Measurements from ENCODE around the gene AKAP10.

The AKAP10 gene

GRCh38 chr17:19873346-19873745 lies 104.3 kb downstream of the AKAP10 start:
- Histone ChIP-seq H3K4me2 (ENCODE audit: low read depth, low read length, poor library complexity, severe bottlenecking) (no peak overlapping the region), H3K9me2 (replicated peaks; ENCODE audit: low read depth, low read length) (no peaks in the 10 kb centered on the region), H3K27me3 (ENCODE audit: insufficient read depth, low read length, poor library complexity, severe bottlenecking) (no peaks in the 10 kb centered on the region), H3K4me3 (ENCODE audit: low read length, poor library complexity, severe bottlenecking) (no peak overlapping the region), H3F3A (ENCODE audit: low read depth) (no peaks in the 10 kb centered on the region), H3K4me1 (ENCODE audit: insufficient read depth, low read length, poor library complexity, severe bottlenecking) (peaks cover 20% of the 10 kb centered on the region), H3K36me3 (ENCODE audit: insufficient read depth, low read length) (no peaks in the 10 kb centered on the region), H3K9ac (ENCODE audit: low read depth, low read length, poor library complexity, severe bottlenecking) (no peak overlapping the region), H3K9me3 (ENCODE audit: insufficient read depth, low read depth, low read length) (no peaks in the 10 kb centered on the region), H2AFZ (ENCODE audit: low read length) (no peak overlapping the region), H3K79me2 (ENCODE audit: insufficient read depth, low read length) (no peaks in the 10 kb centered on the region), H4K20me1 (ENCODE audit: insufficient read depth, low read length, poor library complexity, severe bottlenecking) (no peaks in the 10 kb centered on the region)
- TF ChIP-seq, protein P1, sequence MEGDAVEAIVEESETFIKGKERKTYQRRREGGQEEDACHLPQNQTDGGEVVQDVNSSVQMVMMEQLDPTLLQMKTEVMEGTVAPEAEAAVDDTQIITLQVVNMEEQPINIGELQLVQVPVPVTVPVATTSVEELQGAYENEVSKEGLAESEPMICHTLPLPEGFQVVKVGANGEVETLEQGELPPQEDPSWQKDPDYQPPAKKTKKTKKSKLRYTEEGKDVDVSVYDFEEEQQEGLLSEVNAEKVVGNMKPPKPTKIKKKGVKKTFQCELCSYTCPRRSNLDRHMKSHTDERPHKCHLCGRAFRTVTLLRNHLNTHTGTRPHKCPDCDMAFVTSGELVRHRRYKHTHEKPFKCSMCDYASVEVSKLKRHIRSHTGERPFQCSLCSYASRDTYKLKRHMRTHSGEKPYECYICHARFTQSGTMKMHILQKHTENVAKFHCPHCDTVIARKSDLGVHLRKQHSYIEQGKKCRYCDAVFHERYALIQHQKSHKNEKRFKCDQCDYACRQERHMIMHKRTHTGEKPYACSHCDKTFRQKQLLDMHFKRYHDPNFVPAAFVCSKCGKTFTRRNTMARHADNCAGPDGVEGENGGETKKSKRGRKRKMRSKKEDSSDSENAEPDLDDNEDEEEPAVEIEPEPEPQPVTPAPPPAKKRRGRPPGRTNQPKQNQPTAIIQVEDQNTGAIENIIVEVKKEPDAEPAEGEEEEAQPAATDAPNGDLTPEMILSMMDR (conservative IDR thresholded peaks at IDR 0.05; ENCODE audit: low read length) = no peak
- no peak for TF ChIP-seq EZH2phosphoT487 (IDR thresholded peaks at IDR 0.05; ENCODE audit: borderline replicate concordance)

GRCh38 chr17:19868079-19868395 lies 109.6 kb downstream of the AKAP10 start:
- Histone ChIP-seq H3K36me3 (ENCODE audit: insufficient read depth, low read length) (no peaks in the 10 kb centered on the region), H3K4me1 (ENCODE audit: insufficient read depth, low read length, poor library complexity, severe bottlenecking) (no peaks in the 10 kb centered on the region), H2AFZ (ENCODE audit: low read length) (no peak overlapping the region), H3K27me3 (ENCODE audit: insufficient read depth, low read length, poor library complexity, severe bottlenecking) (no peaks in the 10 kb centered on the region), H4K20me1 (ENCODE audit: insufficient read depth, low read length, poor library complexity, severe bottlenecking) (no peaks in the 10 kb centered on the region), H3K4me2 (ENCODE audit: low read depth, low read length, poor library complexity, severe bottlenecking) (no peak overlapping the region), H3K4me3 (ENCODE audit: low read length, poor library complexity, severe bottlenecking) (no peak overlapping the region), H3K9me2 (replicated peaks; ENCODE audit: low read depth, low read length) (no peaks in the 10 kb centered on the region), H3F3A (ENCODE audit: low read depth) (no peaks in the 10 kb centered on the region), H3K9ac (ENCODE audit: low read depth, low read length, poor library complexity, severe bottlenecking) (no peak overlapping the region), H3K9me3 (ENCODE audit: insufficient read depth, low read depth, low read length) (no peaks in the 10 kb centered on the region), H3K79me2 (ENCODE audit: insufficient read depth, low read length) (no peaks in the 10 kb centered on the region)
- TF ChIP-seq, protein P1 (conservative IDR thresholded peaks at IDR 0.05; ENCODE audit: low read length) = no peak
- TF ChIP-seq EZH2phosphoT487 (IDR thresholded peaks at IDR 0.05; ENCODE audit: borderline replicate concordance) = no peak

GRCh38 chr17:19867329-19868078 lies 110.1 kb downstream of the AKAP10 start, which contains the start of gene ULK2:
Gene ULK2, minus strand, starts transcription at chr17:19867936. Its CDS starts 519 bp downstream, at chr17:19867417.
- Histone ChIP-seq H3K4me2 (ENCODE audit: low read depth, low read length, poor library complexity, severe bottlenecking) (no peak within 1 kb of the TSS), H4K20me1 (ENCODE audit: insufficient read depth, low read length, poor library complexity, severe bottlenecking) (no peaks in the 10 kb centered on the region), H2AFZ (ENCODE audit: low read length) (no peak within 1 kb of the TSS), H3K4me3 (ENCODE audit: low read length, poor library complexity, severe bottlenecking) (no peak within 1 kb of the TSS), H3K36me3 (ENCODE audit: insufficient read depth, low read length) (no peaks in the 10 kb centered on the region), H3K9me2 (replicated peaks; ENCODE audit: low read depth, low read length) (no peaks in the 10 kb centered on the region), H3F3A (ENCODE audit: low read depth) (no peaks in the 10 kb centered on the region), H3K4me1 (ENCODE audit: insufficient read depth, low read length, poor library complexity, severe bottlenecking) (no peaks in the 10 kb centered on the region), H3K27me3 (ENCODE audit: insufficient read depth, low read length, poor library complexity, severe bottlenecking) (no peaks in the 10 kb centered on the region), H3K9ac (ENCODE audit: low read depth, low read length, poor library complexity, severe bottlenecking) (no peak within 1 kb of the TSS), H3K9me3 (ENCODE audit: insufficient read depth, low read depth, low read length) (no peaks in the 10 kb centered on the region), H3K79me2 (ENCODE audit: insufficient read depth, low read length) (no peaks in the 10 kb centered on the region)
- no peak for TF ChIP-seq EZH2phosphoT487 (IDR thresholded peaks at IDR 0.05; ENCODE audit: borderline replicate concordance)
- TF ChIP-seq, protein P1 (conservative IDR thresholded peaks at IDR 0.05; ENCODE audit: low read length) = no peak
